ENCODE measurements around the gene CRYZL1. TPM values are rescaled to one million over a fixed set of nuclear protein-coding genes. Genes with fewer than 3 reads are reported as not detected.

CRYZL1 gene
- total RNA-seq, 1 experiment from 2014 or later, result 24.8 TPM

- no TSS peak for BruUV-seq (replicated peaks)
- H3K9me3 ChIP-seq (ENCODE audit: control insufficient read depth, insufficient read depth, low read depth, low read length), result no peaks in the 10 kb centered on the region
- in situ Hi-C loops (cut with HindIII; ENCODE audit: low pct_unique_long_range_greater_than_20kb, low sequenced_read_pairs), result no loop called here
- peak within 1 kb of the TSS; percentile 88 to 96 for H3K4me3 ChIP-seq (ENCODE audit: low read depth in 2 of 2, low read length in 2 of 2)
- peaks cover 10% of the 10 kb centered on the region for H3K4me1 ChIP-seq (ENCODE audit: control insufficient read depth, insufficient read depth, low read length)
- peak within 1 kb of the TSS; percentile 98 for H3K27ac ChIP-seq (ENCODE audit: low read length)
- DNase-seq (ENCODE audit: low read depth, low spot score) (peak; percentile 17), ATAC-seq (peak; percentile 86)
- ChIA-PET POLR2A (interaction anchor here (0.6 kb wide), 1 partner anchor 47 kb away, joined by 15 read pairs; no protein-coding TSS in a partner anchor), CTCF (no interaction called here)
- TF ChIP-seq SIN3A (IDR thresholded peaks at IDR 0.05; ENCODE audit: borderline replicate concordance, insufficient read depth, low read depth, low read length), result peak; percentile 75; the same call in 1 of the 2 replicates
- peak; percentile 63 for TF ChIP-seq POLR2AphosphoS5 (IDR thresholded peaks at IDR 0.05; ENCODE audit: low read depth, low read length)
- TF ChIP-seq CTCF (IDR thresholded peaks at IDR 0.05), result no peak
- H3K36me3 ChIP-seq (ENCODE audit: control insufficient read depth, insufficient read depth, low read length), result peaks cover 17% of the 10 kb centered on the region
- intact Hi-C loops (cut with micrococcal nuclease; ENCODE audit: unreplicated experiment), result no loop called here
- no peaks in the 10 kb centered on the region for H3K27me3 ChIP-seq (ENCODE audit: control insufficient read depth, insufficient read depth, low read length)
These were observed 99.5 kb downstream of the CRYZL1 start, which contains the start of gene GART for GRCh38 chr21:33541756-33542639. GART (minus strand) TSS chr21:33542117; CDS start chr21:33539315, 2,802 bp downstream.

DNA sequence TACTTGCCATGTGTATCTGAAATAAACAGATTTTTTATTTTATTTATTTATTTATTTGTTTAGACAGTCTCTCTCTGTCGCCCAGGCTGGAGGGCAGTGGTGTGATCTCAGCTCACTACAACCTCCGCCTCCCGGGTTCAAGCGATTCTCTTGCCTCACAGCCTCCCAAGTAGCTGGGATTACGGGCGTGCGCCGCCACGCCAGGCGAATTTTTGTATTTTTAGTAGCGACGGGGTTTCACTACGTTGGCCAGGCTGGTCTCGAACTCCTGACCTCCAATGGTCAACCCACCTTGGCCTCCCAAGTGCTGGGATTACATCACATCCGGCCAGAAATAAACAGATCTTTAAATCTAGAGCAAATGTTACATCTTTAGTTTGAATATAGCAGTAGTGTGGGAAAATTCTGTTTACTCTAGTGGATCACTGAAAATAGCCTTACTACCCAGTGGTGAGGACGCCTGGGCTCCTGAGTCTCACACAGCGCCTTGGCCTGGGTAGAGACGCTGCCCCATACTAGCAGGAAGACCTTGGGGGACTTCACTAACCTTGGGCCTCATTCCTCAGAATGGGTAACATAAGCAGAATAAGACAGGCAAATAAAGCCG is 100.3 kb downstream of the CRYZL1 start:
- TSS peak; percentile 95 for BruUV-seq (replicated peaks)
- Histone ChIP-seq H3K27ac (ENCODE audit: low read length) (peak overlapping the region; percentile 98), H3K36me3 (ENCODE audit: control insufficient read depth, insufficient read depth, low read length) (peaks cover 17% of the 10 kb centered on the region), H3K4me3 (ENCODE audit: low read depth in 2 of 2, low read length in 2 of 2) (peak overlapping the region; percentile 88 to 96), H3K9me3 (ENCODE audit: control insufficient read depth, insufficient read depth, low read depth, low read length) (no peaks in the 10 kb centered on the region), H3K4me1 (ENCODE audit: control insufficient read depth, insufficient read depth, low read length) (peaks cover 10% of the 10 kb centered on the region), H3K27me3 (ENCODE audit: control insufficient read depth, insufficient read depth, low read length) (no peaks in the 10 kb centered on the region)
- intact Hi-C loops (cut with micrococcal nuclease; ENCODE audit: unreplicated experiment) (no loop called here), in situ Hi-C loops (cut with HindIII; ENCODE audit: low pct_unique_long_range_greater_than_20kb, low sequenced_read_pairs) (no loop called here)
- no peak for ATAC-seq
- POLR2A ChIA-PET, result interaction anchor here (0.6 kb wide), 1 partner anchor 46 kb away, joined by 15 read pairs; no protein-coding TSS in a partner anchor
- peak; percentile 12 for DNase-seq (ENCODE audit: low read depth, low spot score)
- CTCF ChIA-PET, result no interaction called here
- TF ChIP-seq CTCF (IDR thresholded peaks at IDR 0.05), result no peak
- TF ChIP-seq, protein P1, sequence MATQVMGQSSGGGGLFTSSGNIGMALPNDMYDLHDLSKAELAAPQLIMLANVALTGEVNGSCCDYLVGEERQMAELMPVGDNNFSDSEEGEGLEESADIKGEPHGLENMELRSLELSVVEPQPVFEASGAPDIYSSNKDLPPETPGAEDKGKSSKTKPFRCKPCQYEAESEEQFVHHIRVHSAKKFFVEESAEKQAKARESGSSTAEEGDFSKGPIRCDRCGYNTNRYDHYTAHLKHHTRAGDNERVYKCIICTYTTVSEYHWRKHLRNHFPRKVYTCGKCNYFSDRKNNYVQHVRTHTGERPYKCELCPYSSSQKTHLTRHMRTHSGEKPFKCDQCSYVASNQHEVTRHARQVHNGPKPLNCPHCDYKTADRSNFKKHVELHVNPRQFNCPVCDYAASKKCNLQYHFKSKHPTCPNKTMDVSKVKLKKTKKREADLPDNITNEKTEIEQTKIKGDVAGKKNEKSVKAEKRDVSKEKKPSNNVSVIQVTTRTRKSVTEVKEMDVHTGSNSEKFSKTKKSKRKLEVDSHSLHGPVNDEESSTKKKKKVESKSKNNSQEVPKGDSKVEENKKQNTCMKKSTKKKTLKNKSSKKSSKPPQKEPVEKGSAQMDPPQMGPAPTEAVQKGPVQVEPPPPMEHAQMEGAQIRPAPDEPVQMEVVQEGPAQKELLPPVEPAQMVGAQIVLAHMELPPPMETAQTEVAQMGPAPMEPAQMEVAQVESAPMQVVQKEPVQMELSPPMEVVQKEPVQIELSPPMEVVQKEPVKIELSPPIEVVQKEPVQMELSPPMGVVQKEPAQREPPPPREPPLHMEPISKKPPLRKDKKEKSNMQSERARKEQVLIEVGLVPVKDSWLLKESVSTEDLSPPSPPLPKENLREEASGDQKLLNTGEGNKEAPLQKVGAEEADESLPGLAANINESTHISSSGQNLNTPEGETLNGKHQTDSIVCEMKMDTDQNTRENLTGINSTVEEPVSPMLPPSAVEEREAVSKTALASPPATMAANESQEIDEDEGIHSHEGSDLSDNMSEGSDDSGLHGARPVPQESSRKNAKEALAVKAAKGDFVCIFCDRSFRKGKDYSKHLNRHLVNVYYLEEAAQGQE (IDR thresholded peaks at IDR 0.05; ENCODE audit: insufficient read depth in 1 of 2, low read depth in 2 of 2, low read length in 1 of 2), result no peak
- no peak for TF ChIP-seq POLR2AphosphoS5 (IDR thresholded peaks at IDR 0.05; ENCODE audit: low read depth, low read length)
- no peak for TF ChIP-seq TCF7L2 (IDR thresholded peaks at IDR 0.05; ENCODE audit: low read depth, low read length)
- TF ChIP-seq SIN3A (IDR thresholded peaks at IDR 0.05; ENCODE audit: borderline replicate concordance, insufficient read depth, low read depth, low read length), result no peak
